GM23338 (cell line): Measurements from ENCODE around the gene DNAH10. TPM values are rescaled to one million over a fixed set of nuclear protein-coding genes. Genes with fewer than 3 reads are reported as not detected.

ENCODE experiments used
- ATAC-seq: fragments of 200-7000 bp; cut with Tn5 transposase; 3 replicates; pipeline ENCODE4 v1.9.1; 2020
- DNase-seq: peaks from one replicate; pipeline ENCODE4 v3.0.0-alpha.2; 2015; ENCODE audit warnings: low spot score
- H2AFZ ChIP-seq: fragments of 200-600 bp; sonication (generic); 2 replicates; pipeline ENCODE4 v1.8.0; 2016; ENCODE audit warnings: antibody characterized with exemption, mild to moderate bottlenecking, moderate library complexity
- H3F3A ChIP-seq: fragments of 200-600 bp; sonication (generic); replicated peaks from 2 replicates; pipeline ENCODE4 v1.8.0; 2017; ENCODE audit warnings: antibody characterized with exemption, mixed run types, low read depth
- H3K27ac ChIP-seq: fragments of 200-600 bp; sonication (generic); 2 replicates; pipeline ENCODE4 v1.6.1; 2016; ENCODE audit warnings: low read depth
- H3K27me3 ChIP-seq: fragments of 200-600 bp; sonication (generic); 2 replicates; pipeline ENCODE4 v1.8.0; 2016; ENCODE audit warnings: mild to moderate bottlenecking, mixed run types, moderate library complexity; ENCODE audit not compliant: insufficient read depth
- H3K36me3 ChIP-seq: fragments of 200-600 bp; sonication (generic); 2 replicates; pipeline ENCODE4 v1.8.0; 2016; ENCODE audit warnings: mild to moderate bottlenecking; ENCODE audit not compliant: insufficient read depth
- H3K4me1 ChIP-seq: fragments of 200-600 bp; sonication (generic); 2 replicates; pipeline ENCODE4 v1.8.0; 2016; ENCODE audit warnings: mild to moderate bottlenecking, moderate library complexity; ENCODE audit not compliant: insufficient read depth
- H3K4me2 ChIP-seq: fragments of 200-600 bp; sonication (generic); 2 replicates; pipeline ENCODE4 v1.7.1; 2017; ENCODE audit warnings: mixed run types
- H3K4me3 ChIP-seq: fragments of 200-600 bp; sonication (generic); 2 replicates; pipeline ENCODE4 v1.6.1; 2016; ENCODE audit warnings: mixed run types
- H3K79me2 ChIP-seq: fragments of 200-600 bp; sonication (generic); replicated peaks from 2 replicates; pipeline ENCODE4 v1.8.0; 2017; ENCODE audit warnings: mild to moderate bottlenecking; ENCODE audit not compliant: insufficient read depth
- H3K9me2 ChIP-seq: fragments of 200-600 bp; sonication (generic); 2 replicates; pipeline ENCODE4 v1.8.0; 2017; ENCODE audit not compliant: insufficient read depth
- H4K20me1 ChIP-seq: fragments of 200-600 bp; sonication (generic); replicated peaks from 2 replicates; pipeline ENCODE4 v1.8.0; 2017; ENCODE audit warnings: mild to moderate bottlenecking; ENCODE audit not compliant: insufficient read depth
- H3K27ac Mint-ChIP-seq: 2 replicates; pipeline ENCODE4 v1.8.0; 2020; ENCODE audit warnings: inconsistent platforms, mild to moderate bottlenecking, moderate library complexity, mixed read lengths
- H3K27me3 Mint-ChIP-seq: 3 replicates; pipeline ENCODE4 v1.8.0; 2022; ENCODE audit warnings: low read depth, mild to moderate bottlenecking, moderate library complexity, mixed read lengths, inconsistent platforms; ENCODE audit not compliant: insufficient read depth, poor library complexity
- H3K36me3 Mint-ChIP-seq: 3 replicates; pipeline ENCODE4 v1.8.0; 2021; ENCODE audit warnings: low read depth, mild to moderate bottlenecking, inconsistent platforms, moderate library complexity, mixed read lengths
- H3K4me1 Mint-ChIP-seq: 3 replicates; pipeline ENCODE4 v1.8.0; 2020; ENCODE audit warnings: mild to moderate bottlenecking, inconsistent platforms, mixed read lengths
- H3K4me3 Mint-ChIP-seq: 3 replicates; pipeline ENCODE4 v1.8.0; 2021; ENCODE audit warnings: moderate library complexity, mild to moderate bottlenecking, inconsistent platforms, mixed read lengths
- H3K9me3 Mint-ChIP-seq: 3 replicates; pipeline ENCODE4 v1.8.0; 2020; ENCODE audit warnings: moderate library complexity, mild to moderate bottlenecking, inconsistent platforms, mixed read lengths
- CREB1 ChIP-seq: fragments of 250-450 bp; sonication (Bioruptor Pico); IDR thresholded peaks from 2 replicates; pipeline ENCODE4 v1.5.0; 2020; ENCODE audit warnings: low read depth, mild to moderate bottlenecking, moderate library complexity
- CTCF ChIP-seq, 2 experiments: fragments of 200-600 bp in 1 of 2; sonication (generic) in 1 of 2; conservative IDR thresholded peaks; 2 replicates each; pipeline versions ENCODE4 v1.5.1 to v1.6.1; 2016 to 2017; ENCODE audit warnings: antibody characterized with exemption in 2 of 2, low read depth in 2 of 2, mild to moderate bottlenecking in 2 of 2, moderate library complexity in 1 of 2
- EZH2 ChIP-seq: fragments of 200-600 bp; sonication (generic); IDR thresholded peaks from one replicate; pipeline ENCODE4 v1.8.0; 2017; ENCODE audit warnings: antibody characterized with exemption, mild to moderate bottlenecking, low read depth; ENCODE audit not compliant: unreplicated experiment
- EZH2phosphoT487 ChIP-seq: fragments of 200-600 bp; sonication (generic); IDR thresholded peaks from one replicate; pipeline ENCODE4 v1.8.1; 2018; ENCODE audit warnings: antibody characterized with exemption; ENCODE audit not compliant: unreplicated experiment
- JUNB ChIP-seq: IDR thresholded peaks from one replicate; pipeline ENCODE4 v1.6.1; 2016; ENCODE audit warnings: antibody characterized with exemption; ENCODE audit not compliant: unreplicated experiment
- NANOG ChIP-seq: IDR thresholded peaks from 2 replicates; pipeline ENCODE4 v1.6.1; 2016; ENCODE audit warnings: antibody characterized with exemption, borderline replicate concordance
- POLR2AphosphoS5 ChIP-seq: IDR thresholded peaks from 2 replicates; pipeline ENCODE4 v1.6.1; 2016; ENCODE audit warnings: antibody characterized with exemption, low read depth
- STAT1 ChIP-seq: IDR thresholded peaks from one replicate; pipeline ENCODE4 v1.6.1; 2016; ENCODE audit warnings: antibody characterized with exemption; ENCODE audit not compliant: unreplicated experiment
- ZNF331 ChIP-seq: fragments of 250-450 bp; sonication (Bioruptor Pico); IDR thresholded peaks from 2 replicates; pipeline ENCODE4 v1.5.0; 2020; ENCODE audit warnings: low read depth, mild to moderate bottlenecking, moderate library complexity
- polyA plus RNA-seq: library from polyadenylated mRNA; unstranded; fragments of >200 nt; fragmentation: Nextera tagmentation; extraction: Ambion mirVana; gene quantifications from 2 replicates; pipeline ENCODE4 v1.2.1, GENCODE V29; 2016
- total RNA-seq: library from RNA; depleted of rRNA; stranded (reverse); fragments of >200 nt; shearing (Covaris generic); gene quantifications from 2 replicates; pipeline ENCODE4 v1.2.3, GENCODE V29; 2014
- TF ChIP-seq, protein P1 (sequence below): IDR thresholded peaks from one replicate; pipeline ENCODE4 v1.6.1; 2018; ENCODE audit warnings: antibody characterized with exemption; ENCODE audit not compliant: unreplicated experiment
- TF ChIP-seq, protein P2 (sequence below): IDR thresholded peaks from 2 replicates; pipeline ENCODE4 v1.6.1; 2016; ENCODE audit warnings: antibody characterized with exemption
- TF ChIP-seq, protein P3 (sequence below): fragments of 250-450 bp; sonication (Bioruptor Pico); IDR thresholded peaks from 2 replicates; pipeline ENCODE4 v1.5.0; 2020; ENCODE audit warnings: mild to moderate bottlenecking, moderate library complexity

DNAH10 gene
- total and polyA plus RNA-seq, 2 experiments from 2014 or later = 0.03 TPM

GRCh38 chr12:123948401-123948795 is 186.3 kb downstream of the DNAH10 start (continued):
- TF ChIP-seq CTCF (conservative IDR thresholded peaks at IDR 0.05; ENCODE audit: low read depth in 2 of 2) (no peak), EZH2phosphoT487 (no peak), EZH2 (no peak), CREB1 (CRISPR knock-in tag) (no peak), NANOG (no peak), STAT1 (no peak)
- TF ChIP-seq, protein P1, sequence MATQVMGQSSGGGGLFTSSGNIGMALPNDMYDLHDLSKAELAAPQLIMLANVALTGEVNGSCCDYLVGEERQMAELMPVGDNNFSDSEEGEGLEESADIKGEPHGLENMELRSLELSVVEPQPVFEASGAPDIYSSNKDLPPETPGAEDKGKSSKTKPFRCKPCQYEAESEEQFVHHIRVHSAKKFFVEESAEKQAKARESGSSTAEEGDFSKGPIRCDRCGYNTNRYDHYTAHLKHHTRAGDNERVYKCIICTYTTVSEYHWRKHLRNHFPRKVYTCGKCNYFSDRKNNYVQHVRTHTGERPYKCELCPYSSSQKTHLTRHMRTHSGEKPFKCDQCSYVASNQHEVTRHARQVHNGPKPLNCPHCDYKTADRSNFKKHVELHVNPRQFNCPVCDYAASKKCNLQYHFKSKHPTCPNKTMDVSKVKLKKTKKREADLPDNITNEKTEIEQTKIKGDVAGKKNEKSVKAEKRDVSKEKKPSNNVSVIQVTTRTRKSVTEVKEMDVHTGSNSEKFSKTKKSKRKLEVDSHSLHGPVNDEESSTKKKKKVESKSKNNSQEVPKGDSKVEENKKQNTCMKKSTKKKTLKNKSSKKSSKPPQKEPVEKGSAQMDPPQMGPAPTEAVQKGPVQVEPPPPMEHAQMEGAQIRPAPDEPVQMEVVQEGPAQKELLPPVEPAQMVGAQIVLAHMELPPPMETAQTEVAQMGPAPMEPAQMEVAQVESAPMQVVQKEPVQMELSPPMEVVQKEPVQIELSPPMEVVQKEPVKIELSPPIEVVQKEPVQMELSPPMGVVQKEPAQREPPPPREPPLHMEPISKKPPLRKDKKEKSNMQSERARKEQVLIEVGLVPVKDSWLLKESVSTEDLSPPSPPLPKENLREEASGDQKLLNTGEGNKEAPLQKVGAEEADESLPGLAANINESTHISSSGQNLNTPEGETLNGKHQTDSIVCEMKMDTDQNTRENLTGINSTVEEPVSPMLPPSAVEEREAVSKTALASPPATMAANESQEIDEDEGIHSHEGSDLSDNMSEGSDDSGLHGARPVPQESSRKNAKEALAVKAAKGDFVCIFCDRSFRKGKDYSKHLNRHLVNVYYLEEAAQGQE = no peak

DNA sequence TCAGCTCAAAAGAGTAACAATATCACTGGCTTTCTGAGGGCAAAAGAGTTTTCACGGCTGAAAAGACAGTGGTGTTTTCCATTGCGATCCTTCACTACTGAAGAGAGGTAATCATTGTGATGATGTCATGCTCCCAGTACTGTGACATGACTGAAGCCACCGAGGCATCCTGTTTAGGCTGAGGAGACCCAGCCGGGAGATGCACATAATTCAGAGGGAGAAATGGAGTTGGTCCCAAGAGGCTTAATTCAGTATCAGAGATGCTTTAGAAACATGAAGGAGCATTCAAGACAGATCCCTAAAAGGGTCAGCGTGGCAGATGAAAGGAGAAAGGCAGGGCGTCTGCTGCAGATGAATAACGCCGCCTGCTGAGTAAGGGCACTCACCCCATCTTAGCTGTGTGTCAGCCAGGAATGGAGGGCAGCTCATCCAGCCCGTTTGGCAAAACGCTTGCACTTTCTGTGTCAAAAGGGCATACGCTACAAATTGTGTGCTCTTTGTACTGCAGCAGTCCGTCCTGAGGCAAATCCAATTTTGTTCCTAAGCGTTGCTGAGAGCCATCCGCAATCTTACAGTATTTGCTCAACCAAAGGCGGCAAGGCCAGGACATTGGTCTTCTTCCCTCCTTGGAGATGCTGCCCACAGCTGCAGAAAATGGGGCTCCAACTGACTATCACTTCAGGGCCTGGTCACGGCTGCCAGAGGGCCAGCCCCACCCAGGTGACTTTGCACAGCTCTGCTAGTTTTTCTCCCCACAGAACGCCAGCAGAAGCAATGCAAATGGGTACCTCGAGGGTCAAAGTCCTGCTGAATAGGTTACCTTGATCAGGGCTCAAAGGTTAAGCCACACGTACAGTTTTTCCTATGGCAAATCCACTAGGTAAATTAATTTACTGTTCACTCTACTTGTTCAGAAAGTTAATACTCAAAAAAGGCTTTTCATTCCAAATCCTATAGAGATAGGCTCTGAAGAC is 187.0 kb downstream of the DNAH10 start:
- Histone ChIP-seq H3K27ac (no peak overlapping the region), H3K36me3 (no peaks in the 10 kb centered on the region), H3F3A (no peaks in the 10 kb centered on the region), H3K4me3 (no peak overlapping the region), H3K4me2 (no peak overlapping the region), H3K27me3 (peaks cover 15% of the 10 kb centered on the region), H2AFZ (no peak overlapping the region), H4K20me1 (no peaks in the 10 kb centered on the region), H3K79me2 (no peaks in the 10 kb centered on the region), H3K4me1 (no peaks in the 10 kb centered on the region), H3K9me2 (no peaks in the 10 kb centered on the region)
- ATAC-seq (no peak), DNase-seq (no peak)
- Mint-ChIP-seq H3K27me3 (peaks cover 8% of the 10 kb centered on the region), H3K27ac (no peak overlapping the region), H3K36me3 (no peaks in the 10 kb centered on the region), H3K9me3 (no peaks in the 10 kb centered on the region), H3K4me1 (no peaks in the 10 kb centered on the region; the same call in 2 of the 3 replicates), H3K4me3 (no peak overlapping the region; the same call in 2 of the 3 replicates)
- no peak for TF ChIP-seq JUNB
- no peak for TF ChIP-seq ZNF331 (CRISPR knock-in tag)
- no peak for TF ChIP-seq EZH2phosphoT487
- TF ChIP-seq, protein P2, sequence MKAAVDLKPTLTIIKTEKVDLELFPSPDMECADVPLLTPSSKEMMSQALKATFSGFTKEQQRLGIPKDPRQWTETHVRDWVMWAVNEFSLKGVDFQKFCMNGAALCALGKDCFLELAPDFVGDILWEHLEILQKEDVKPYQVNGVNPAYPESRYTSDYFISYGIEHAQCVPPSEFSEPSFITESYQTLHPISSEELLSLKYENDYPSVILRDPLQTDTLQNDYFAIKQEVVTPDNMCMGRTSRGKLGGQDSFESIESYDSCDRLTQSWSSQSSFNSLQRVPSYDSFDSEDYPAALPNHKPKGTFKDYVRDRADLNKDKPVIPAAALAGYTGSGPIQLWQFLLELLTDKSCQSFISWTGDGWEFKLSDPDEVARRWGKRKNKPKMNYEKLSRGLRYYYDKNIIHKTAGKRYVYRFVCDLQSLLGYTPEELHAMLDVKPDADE = no peak
- TF ChIP-seq, protein P3, sequence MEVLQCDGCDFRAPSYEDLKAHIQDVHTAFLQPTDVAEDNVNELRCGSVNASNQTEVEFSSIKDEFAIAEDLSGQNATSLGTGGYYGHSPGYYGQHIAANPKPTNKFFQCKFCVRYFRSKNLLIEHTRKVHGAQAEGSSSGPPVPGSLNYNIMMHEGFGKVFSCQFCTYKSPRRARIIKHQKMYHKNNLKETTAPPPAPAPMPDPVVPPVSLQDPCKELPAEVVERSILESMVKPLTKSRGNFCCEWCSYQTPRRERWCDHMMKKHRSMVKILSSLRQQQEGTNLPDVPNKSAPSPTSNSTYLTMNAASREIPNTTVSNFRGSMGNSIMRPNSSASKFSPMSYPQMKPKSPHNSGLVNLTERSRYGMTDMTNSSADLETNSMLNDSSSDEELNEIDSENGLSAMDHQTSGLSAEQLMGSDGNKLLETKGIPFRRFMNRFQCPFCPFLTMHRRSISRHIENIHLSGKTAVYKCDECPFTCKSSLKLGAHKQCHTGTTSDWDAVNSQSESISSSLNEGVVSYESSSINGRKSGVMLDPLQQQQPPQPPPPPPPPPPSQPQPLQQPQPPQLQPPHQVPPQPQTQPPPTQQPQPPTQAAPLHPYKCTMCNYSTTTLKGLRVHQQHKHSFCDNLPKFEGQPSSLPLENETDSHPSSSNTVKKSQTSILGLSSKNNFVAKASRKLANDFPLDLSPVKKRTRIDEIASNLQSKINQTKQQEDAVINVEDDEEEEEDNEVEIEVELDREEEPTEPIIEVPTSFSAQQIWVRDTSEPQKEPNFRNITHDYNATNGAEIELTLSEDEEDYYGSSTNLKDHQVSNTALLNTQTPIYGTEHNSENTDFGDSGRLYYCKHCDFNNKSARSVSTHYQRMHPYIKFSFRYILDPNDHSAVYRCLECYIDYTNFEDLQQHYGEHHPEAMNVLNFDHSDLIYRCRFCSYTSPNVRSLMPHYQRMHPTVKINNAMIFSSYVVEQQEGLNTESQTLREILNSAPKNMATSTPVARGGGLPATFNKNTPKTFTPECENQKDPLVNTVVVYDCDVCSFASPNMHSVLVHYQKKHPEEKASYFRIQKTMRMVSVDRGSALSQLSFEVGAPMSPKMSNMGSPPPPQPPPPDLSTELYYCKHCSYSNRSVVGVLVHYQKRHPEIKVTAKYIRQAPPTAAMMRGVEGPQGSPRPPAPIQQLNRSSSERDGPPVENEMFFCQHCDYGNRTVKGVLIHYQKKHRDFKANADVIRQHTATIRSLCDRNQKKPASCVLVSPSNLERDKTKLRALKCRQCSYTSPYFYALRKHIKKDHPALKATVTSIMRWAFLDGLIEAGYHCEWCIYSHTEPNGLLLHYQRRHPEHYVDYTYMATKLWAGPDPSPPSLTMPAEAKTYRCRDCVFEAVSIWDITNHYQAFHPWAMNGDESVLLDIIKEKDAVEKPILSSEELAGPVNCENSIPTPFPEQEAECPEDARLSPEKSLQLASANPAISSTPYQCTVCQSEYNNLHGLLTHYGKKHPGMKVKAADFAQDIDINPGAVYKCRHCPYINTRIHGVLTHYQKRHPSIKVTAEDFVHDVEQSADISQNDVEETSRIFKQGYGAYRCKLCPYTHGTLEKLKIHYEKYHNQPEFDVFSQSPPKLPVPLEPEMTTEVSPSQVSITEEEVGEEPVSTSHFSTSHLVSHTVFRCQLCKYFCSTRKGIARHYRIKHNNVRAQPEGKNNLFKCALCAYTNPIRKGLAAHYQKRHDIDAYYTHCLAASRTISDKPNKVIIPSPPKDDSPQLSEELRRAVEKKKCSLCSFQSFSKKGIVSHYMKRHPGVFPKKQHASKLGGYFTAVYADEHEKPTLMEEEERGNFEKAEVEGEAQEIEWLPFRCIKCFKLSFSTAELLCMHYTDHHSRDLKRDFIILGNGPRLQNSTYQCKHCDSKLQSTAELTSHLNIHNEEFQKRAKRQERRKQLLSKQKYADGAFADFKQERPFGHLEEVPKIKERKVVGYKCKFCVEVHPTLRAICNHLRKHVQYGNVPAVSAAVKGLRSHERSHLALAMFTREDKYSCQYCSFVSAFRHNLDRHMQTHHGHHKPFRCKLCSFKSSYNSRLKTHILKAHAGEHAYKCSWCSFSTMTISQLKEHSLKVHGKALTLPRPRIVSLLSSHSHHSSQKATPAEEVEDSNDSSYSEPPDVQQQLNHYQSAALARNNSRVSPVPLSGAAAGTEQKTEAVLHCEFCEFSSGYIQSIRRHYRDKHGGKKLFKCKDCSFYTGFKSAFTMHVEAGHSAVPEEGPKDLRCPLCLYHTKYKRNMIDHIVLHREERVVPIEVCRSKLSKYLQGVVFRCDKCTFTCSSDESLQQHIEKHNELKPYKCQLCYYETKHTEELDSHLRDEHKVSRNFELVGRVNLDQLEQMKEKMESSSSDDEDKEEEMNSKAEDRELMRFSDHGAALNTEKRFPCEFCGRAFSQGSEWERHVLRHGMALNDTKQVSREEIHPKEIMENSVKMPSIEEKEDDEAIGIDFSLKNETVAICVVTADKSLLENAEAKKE = no peak
- TF ChIP-seq POLR2AphosphoS5 = no peak
